Glutamatergic neuron (in vitro differentiated cells): ENCODE data around the gene TMEM94. TPM values are rescaled to one million over a fixed set of nuclear protein-coding genes. Genes with fewer than 3 reads are reported as not detected.
A peak's percentile ranks its signal among the peaks of the same experiment; 100 is the strongest.

Source experiments
- DNase-seq: peaks from one replicate; pipeline ENCODE4 v3.0.0; 2022
- H3K27ac Mint-ChIP-seq: one replicate; pipeline ENCODE4 v1.8.0; 2020; ENCODE audit warnings: mild to moderate bottlenecking, mixed read lengths, inconsistent platforms; ENCODE audit not compliant: unreplicated experiment
- H3K27me3 Mint-ChIP-seq: one replicate; pipeline ENCODE4 v1.8.0; 2020; ENCODE audit warnings: mild to moderate bottlenecking, moderate library complexity, mixed read lengths, inconsistent platforms; ENCODE audit not compliant: unreplicated experiment
- H3K36me3 Mint-ChIP-seq: one replicate; pipeline ENCODE4 v1.8.0; 2020; ENCODE audit warnings: mild to moderate bottlenecking, mixed read lengths, inconsistent platforms; ENCODE audit not compliant: unreplicated experiment
- H3K4me1 Mint-ChIP-seq: one replicate; pipeline ENCODE4 v1.8.0; 2020; ENCODE audit warnings: mild to moderate bottlenecking, low read depth, mixed read lengths, inconsistent platforms; ENCODE audit not compliant: unreplicated experiment
- H3K4me3 Mint-ChIP-seq: one replicate; pipeline ENCODE4 v1.8.0; 2020; ENCODE audit warnings: mild to moderate bottlenecking, mixed read lengths, inconsistent platforms; ENCODE audit not compliant: unreplicated experiment
- H3K9me3 Mint-ChIP-seq: one replicate; pipeline ENCODE4 v1.8.0; 2020; ENCODE audit warnings: mild to moderate bottlenecking, moderate library complexity, mixed read lengths, inconsistent platforms; ENCODE audit not compliant: unreplicated experiment
- CTCF ChIP-seq: fragments of 200-600 bp; sonication (generic); IDR thresholded peaks from one replicate; pipeline ENCODE4 v1.5.0; 2021; ENCODE audit not compliant: partially characterized antibody, unreplicated experiment
- total RNA-seq: library from RNA; stranded (reverse); fragmentation: NEBNext Ultra II Directional; extraction: Animal tissue kit (Norgen Biotek cat#: 25700); gene quantifications from one replicate; pipeline ENCODE4 v1.2.1, GENCODE V29; 2021; ENCODE audit not compliant: unreplicated experiment

TMEM94 gene
- total RNA-seq, 1 donor from 2014 or later = 117 TPM

GRCh38 chr17:75463603-75464002 is 7.2 kb downstream of the TMEM94 start:
- peaks cover 10% of the 10 kb centered on the region for H3K4me1 Mint-ChIP-seq
- no peak overlapping the region for H3K27ac Mint-ChIP-seq
- H3K4me3 Mint-ChIP-seq = no peak overlapping the region
- H3K9me3 Mint-ChIP-seq = peaks cover 4% of the 10 kb centered on the region
- TF ChIP-seq CTCF = no peak
- no peaks in the 10 kb centered on the region for H3K36me3 Mint-ChIP-seq
- no peak for DNase-seq
- H3K27me3 Mint-ChIP-seq = peaks cover 2% of the 10 kb centered on the region

- Mint-ChIP-seq H3K4me3 (no peak overlapping the region), H3K4me1 (peaks cover 7% of the 10 kb centered on the region), H3K36me3 (no peaks in the 10 kb centered on the region), H3K27ac (no peak overlapping the region), H3K9me3 (peaks cover 4% of the 10 kb centered on the region), H3K27me3 (peaks cover 2% of the 10 kb centered on the region)
- TF ChIP-seq CTCF = no peak
- DNase-seq = no peak
Observed at GRCh38 chr17:75465039-75465438, 8.6 kb downstream of the TMEM94 start.

- H3K27ac Mint-ChIP-seq = peak overlapping the region; percentile 72
- no peak for TF ChIP-seq CTCF
- peaks cover 4% of the 10 kb centered on the region for H3K9me3 Mint-ChIP-seq
- peak; percentile 47 for DNase-seq
- peaks cover 2% of the 10 kb centered on the region for H3K27me3 Mint-ChIP-seq
- peak overlapping the region; percentile 61 for H3K4me3 Mint-ChIP-seq
- peaks cover 7% of the 10 kb centered on the region for H3K4me1 Mint-ChIP-seq
- H3K36me3 Mint-ChIP-seq = no peaks in the 10 kb centered on the region
Observed at GRCh38 chr17:75468291-75468754, 11.9 kb downstream of the TMEM94 start.

- Mint-ChIP-seq H3K27me3 (peaks cover 2% of the 10 kb centered on the region), H3K4me3 (no peak overlapping the region), H3K27ac (no peak overlapping the region), H3K4me1 (peaks cover 7% of the 10 kb centered on the region), H3K36me3 (no peaks in the 10 kb centered on the region), H3K9me3 (peaks cover 5% of the 10 kb centered on the region)
- no peak for TF ChIP-seq CTCF
- no peak for DNase-seq
Observed at GRCh38 chr17:75468779-75469373, 12.4 kb downstream of the TMEM94 start.

- DNase-seq = no peak
- H3K36me3 Mint-ChIP-seq = no peaks in the 10 kb centered on the region
- H3K27ac Mint-ChIP-seq = no peak overlapping the region
- H3K4me3 Mint-ChIP-seq = no peak overlapping the region
- peaks cover 12% of the 10 kb centered on the region for H3K4me1 Mint-ChIP-seq
- TF ChIP-seq CTCF = no peak
- peaks cover 2% of the 10 kb centered on the region for H3K27me3 Mint-ChIP-seq
- H3K9me3 Mint-ChIP-seq = peaks cover 6% of the 10 kb centered on the region
Observed at GRCh38 chr17:75471207-75471606, 14.8 kb downstream of the TMEM94 start.
